Measurements from ENCODE around the gene JADE3. TPM values are rescaled to one million over a fixed set of nuclear protein-coding genes. Genes with fewer than 3 reads are reported as not detected.

The JADE3 gene
- total and polyA plus RNA-seq, 5 experiments from 2014 or later: 0.26 to 0.47 TPM; not detected in 3

GRCh38 chrX:46978341-46979291, 66.4 kb downstream of the JADE3 start:
- Mint-ChIP-seq H3K27ac (peak overlapping the region in 2 of 10 donors; percentile 7 to 61), H3K9me3 (no peaks in the 10 kb centered on the region), H3K4me1 (no peaks in the 10 kb centered on the region), H3K27me3 (no peaks in the 10 kb centered on the region), H3K4me3 (no peak overlapping the region), H3K36me3 (no peaks in the 10 kb centered on the region)
- peak; percentile 46 to 53 for ATAC-seq
- DNase-seq: peak; percentile 8 to 74 (median 41)
- POLR2A ChIA-PET: interaction anchor here (0.9 kb wide), 1 partner anchor 542 kb away, joined by 4 read pairs; no protein-coding TSS in a partner anchor

GRCh38 chrX:46984705-46985104, 72.5 kb downstream of the JADE3 start:
- POLR2A ChIA-PET: no interaction called here
- peaks cover 0 to 3% (median 0%) of the 10 kb centered on the region in 3 donors for H3K36me3 Mint-ChIP-seq
- no peak for ATAC-seq
- no peaks in the 10 kb centered on the region for H3K27me3 Mint-ChIP-seq
- no peak overlapping the region for H3K27ac Mint-ChIP-seq
- H3K4me3 Mint-ChIP-seq: no peak overlapping the region
- no peaks in the 10 kb centered on the region for H3K4me1 Mint-ChIP-seq
- no peak for DNase-seq
- H3K9me3 Mint-ChIP-seq: peaks cover 0 to 5% (median 0%) of the 10 kb centered on the region in 9 donors

GRCh38 chrX:46989548-46989947, 77.3 kb downstream of the JADE3 start:
- H3K27me3 Mint-ChIP-seq: no peaks in the 10 kb centered on the region
- no peak overlapping the region for H3K27ac Mint-ChIP-seq
- no peaks in the 10 kb centered on the region for H3K4me1 Mint-ChIP-seq
- ATAC-seq (no peak), DNase-seq (no peak)
- H3K36me3 Mint-ChIP-seq: peaks cover 0 to 3% (median 0%) of the 10 kb centered on the region in 3 donors
- H3K4me3 Mint-ChIP-seq: no peak overlapping the region
- POLR2A ChIA-PET: no interaction called here
- peaks cover 0 to 11% (median 3%) of the 10 kb centered on the region in 9 donors for H3K9me3 Mint-ChIP-seq

GRCh38 chrX:46991664-46992063, 79.4 kb downstream of the JADE3 start:
- no peak for ATAC-seq

GRCh38 chrX:46992070-46992469, 79.8 kb downstream of the JADE3 start:
- H3K27me3 Mint-ChIP-seq: no peaks in the 10 kb centered on the region
- POLR2A ChIA-PET: no interaction called here
- H3K4me1 Mint-ChIP-seq: no peaks in the 10 kb centered on the region
- peaks cover 0 to 11% (median 3%) of the 10 kb centered on the region in 9 donors for H3K9me3 Mint-ChIP-seq
- DNase-seq: no peak
- no peak overlapping the region for H3K4me3 Mint-ChIP-seq
- peaks cover 0 to 3% (median 0%) of the 10 kb centered on the region in 3 donors for H3K36me3 Mint-ChIP-seq
- H3K27ac Mint-ChIP-seq: no peak overlapping the region
- ATAC-seq: no peak

More at GRCh38 chrX:46991664-46992063, 79.4 kb downstream of the JADE3 start:
- Mint-ChIP-seq H3K36me3 (peaks cover 0 to 3% (median 0%) of the 10 kb centered on the region in 3 donors), H3K4me3 (no peak overlapping the region), H3K4me1 (no peaks in the 10 kb centered on the region), H3K9me3 (peaks cover 0 to 11% (median 3%) of the 10 kb centered on the region in 9 donors), H3K27me3 (no peaks in the 10 kb centered on the region), H3K27ac (no peak overlapping the region)
- POLR2A ChIA-PET: no interaction called here
- no peak for DNase-seq

GRCh38 chrX:46994096-46994495, 81.9 kb downstream of the JADE3 start:
- POLR2A ChIA-PET: no interaction called here

GRCh38 chrX:47012131-47012530, 99.9 kb downstream of the JADE3 start:
- H3K36me3 Mint-ChIP-seq: no peaks in the 10 kb centered on the region
- POLR2A ChIA-PET: no interaction called here
- DNase-seq: no peak
- H3K4me1 Mint-ChIP-seq: no peaks in the 10 kb centered on the region
- H3K27me3 Mint-ChIP-seq: no peaks in the 10 kb centered on the region
- ATAC-seq: no peak
- H3K4me3 Mint-ChIP-seq: no peak overlapping the region
- H3K9me3 Mint-ChIP-seq: peaks cover 0 to 7% (median 2%) of the 10 kb centered on the region in 9 donors
- no peak overlapping the region for H3K27ac Mint-ChIP-seq

More at GRCh38 chrX:46994096-46994495, 81.9 kb downstream of the JADE3 start:
- H3K4me3 Mint-ChIP-seq: no peak overlapping the region
- H3K27me3 Mint-ChIP-seq: no peaks in the 10 kb centered on the region
- H3K36me3 Mint-ChIP-seq: peaks cover 0 to 3% (median 0%) of the 10 kb centered on the region in 3 donors
- no peaks in the 10 kb centered on the region for H3K4me1 Mint-ChIP-seq
- no peak overlapping the region for H3K27ac Mint-ChIP-seq
- no peak for ATAC-seq
- peaks cover 0 to 16% (median 3%) of the 10 kb centered on the region in 9 donors for H3K9me3 Mint-ChIP-seq
- no peak for DNase-seq

- H3K9me3 Mint-ChIP-seq: no peaks in the 10 kb centered on the region
- H3K36me3 Mint-ChIP-seq: no peaks in the 10 kb centered on the region
- POLR2A ChIA-PET: no interaction called here
- H3K27ac Mint-ChIP-seq: no peak overlapping the region
- ATAC-seq: no peak
- H3K4me1 Mint-ChIP-seq: no peaks in the 10 kb centered on the region
- no peak overlapping the region for H3K4me3 Mint-ChIP-seq
- no peak for DNase-seq
- H3K27me3 Mint-ChIP-seq: no peaks in the 10 kb centered on the region
Observed at GRCh38 chrX:47026198-47026597, 114.0 kb downstream of the JADE3 start.

GRCh38 chrX:47030339-47030738, 118.1 kb downstream of the JADE3 start:
- no peaks in the 10 kb centered on the region for H3K4me1 Mint-ChIP-seq
- H3K4me3 Mint-ChIP-seq: no peak overlapping the region
- H3K36me3 Mint-ChIP-seq: no peaks in the 10 kb centered on the region
- H3K27ac Mint-ChIP-seq: no peak overlapping the region
- ATAC-seq (no peak), DNase-seq (peak in 5 of 10 donors; percentile 1 to 45 (median 34))
- peaks cover 0 to 2% (median 0%) of the 10 kb centered on the region in 5 donors for H3K27me3 Mint-ChIP-seq
- POLR2A ChIA-PET: interaction anchor here (0.5 kb wide), 1 partner anchor 282 kb away, joined by 3 read pairs; no protein-coding TSS in a partner anchor
- no peaks in the 10 kb centered on the region for H3K9me3 Mint-ChIP-seq

GRCh38 chrX:47047989-47048388, 135.8 kb downstream of the JADE3 start:
- POLR2A ChIA-PET: no interaction called here
- H3K4me3 Mint-ChIP-seq: no peak overlapping the region

GRCh38 chrX:47059142-47059874, 147.1 kb downstream of the JADE3 start:
- DNase-seq (no peak), ATAC-seq (no peak)
- H3K4me3 Mint-ChIP-seq: no peak overlapping the region
- H3K9me3 Mint-ChIP-seq: no peaks in the 10 kb centered on the region
- POLR2A ChIA-PET: interaction anchor here (0.7 kb wide), 1 partner anchor 1470 kb away, joined by 4 read pairs; no protein-coding TSS in a partner anchor
- no peaks in the 10 kb centered on the region for H3K36me3 Mint-ChIP-seq
- no peaks in the 10 kb centered on the region for H3K4me1 Mint-ChIP-seq
- no peak overlapping the region for H3K27ac Mint-ChIP-seq
- no peaks in the 10 kb centered on the region for H3K27me3 Mint-ChIP-seq

More at GRCh38 chrX:47047989-47048388, 135.8 kb downstream of the JADE3 start:
- Mint-ChIP-seq H3K36me3 (peaks cover 3 to 18% (median 4%) of the 10 kb centered on the region in 3 donors), H3K9me3 (peaks cover 2 to 23% (median 14%) of the 10 kb centered on the region in 9 donors), H3K4me1 (no peaks in the 10 kb centered on the region), H3K27ac (no peak overlapping the region), H3K27me3 (peaks cover 0 to 5% (median 1%) of the 10 kb centered on the region in 5 donors)
- DNase-seq (no peak), ATAC-seq (no peak)

GRCh38 chrX:47060708-47061107, 148.5 kb downstream of the JADE3 start:
- POLR2A ChIA-PET: no interaction called here
- DNase-seq (no peak), ATAC-seq (no peak)
- H3K9me3 Mint-ChIP-seq: no peaks in the 10 kb centered on the region
- H3K27me3 Mint-ChIP-seq: no peaks in the 10 kb centered on the region
- H3K4me1 Mint-ChIP-seq: no peaks in the 10 kb centered on the region
- no peak overlapping the region for H3K27ac Mint-ChIP-seq
- no peaks in the 10 kb centered on the region for H3K36me3 Mint-ChIP-seq
- no peak overlapping the region for H3K4me3 Mint-ChIP-seq

Measured in naive thymus-derived CD8-positive, alpha-beta T cell (primary cell).